CD4-positive, alpha-beta T cell treated with Interleukin-15 for 4 hours (primary cell): ENCODE results near the gene ROR2.

Experiments
- DNase-seq: peaks from one replicate; pipeline ENCODE4 v3.0.0-alpha.2; 2020; ENCODE audit warnings: low spot score

The ROR2 gene

DNA sequence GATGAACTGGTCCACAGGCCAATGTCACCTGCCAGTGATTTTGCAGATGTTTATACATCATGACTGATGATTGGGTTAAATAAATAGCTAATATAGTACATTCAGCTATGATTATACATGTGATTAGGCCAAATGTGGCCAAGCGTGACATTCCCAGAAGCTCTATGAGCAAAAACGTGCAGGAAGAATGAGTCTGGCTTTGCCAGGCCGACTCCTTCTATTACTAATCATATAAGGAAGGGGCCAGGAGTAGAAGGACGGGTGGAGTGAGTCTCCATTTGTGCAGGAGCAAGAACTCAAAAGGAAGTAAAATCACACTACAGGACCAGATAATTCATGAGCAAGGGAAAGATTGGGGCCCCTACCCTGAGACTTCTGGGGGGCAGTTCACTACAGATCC is 178.2 kb downstream of the ROR2 start:
- DNase-seq, result no peak

DNA sequence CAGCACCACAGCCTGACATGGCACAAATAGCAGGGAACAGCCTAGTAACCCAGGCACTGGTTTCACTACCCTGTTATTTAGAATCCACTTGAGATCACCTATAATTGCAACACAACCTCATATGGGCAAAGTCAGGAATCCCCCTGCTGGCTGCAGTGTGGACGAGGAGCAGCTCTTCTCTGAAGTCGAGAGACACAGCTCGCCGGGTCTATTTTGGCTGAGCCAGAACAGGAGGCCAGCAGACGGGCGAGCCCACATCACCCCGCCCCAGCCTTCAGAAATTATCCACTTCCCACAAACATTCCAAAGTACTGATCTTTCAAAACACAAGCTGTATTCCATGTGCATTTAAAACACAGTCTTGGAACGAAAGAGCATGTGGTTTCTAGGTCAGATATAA is 179.0 kb downstream of the ROR2 start:
- no peak for DNase-seq

DNA sequence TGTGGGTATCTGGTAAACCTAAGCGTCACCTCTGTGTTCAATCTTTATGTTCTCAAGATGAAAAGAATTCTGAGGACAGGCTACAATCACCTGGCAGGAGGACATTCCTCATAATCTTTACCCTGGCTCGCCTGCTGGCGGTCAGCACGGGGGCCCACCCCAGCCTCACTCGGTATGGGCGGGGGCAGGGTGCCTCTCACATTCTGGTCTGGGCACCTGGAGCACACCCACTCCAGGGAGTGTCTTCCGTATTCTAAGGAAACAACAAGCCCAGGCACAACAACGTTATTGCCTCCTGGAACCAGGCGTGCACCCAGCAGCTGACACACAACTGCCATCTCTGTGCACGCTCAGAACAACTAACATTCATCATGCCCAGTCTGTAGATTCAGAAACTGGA is 179.8 kb downstream of the ROR2 start:
- DNase-seq, result no peak

DNA sequence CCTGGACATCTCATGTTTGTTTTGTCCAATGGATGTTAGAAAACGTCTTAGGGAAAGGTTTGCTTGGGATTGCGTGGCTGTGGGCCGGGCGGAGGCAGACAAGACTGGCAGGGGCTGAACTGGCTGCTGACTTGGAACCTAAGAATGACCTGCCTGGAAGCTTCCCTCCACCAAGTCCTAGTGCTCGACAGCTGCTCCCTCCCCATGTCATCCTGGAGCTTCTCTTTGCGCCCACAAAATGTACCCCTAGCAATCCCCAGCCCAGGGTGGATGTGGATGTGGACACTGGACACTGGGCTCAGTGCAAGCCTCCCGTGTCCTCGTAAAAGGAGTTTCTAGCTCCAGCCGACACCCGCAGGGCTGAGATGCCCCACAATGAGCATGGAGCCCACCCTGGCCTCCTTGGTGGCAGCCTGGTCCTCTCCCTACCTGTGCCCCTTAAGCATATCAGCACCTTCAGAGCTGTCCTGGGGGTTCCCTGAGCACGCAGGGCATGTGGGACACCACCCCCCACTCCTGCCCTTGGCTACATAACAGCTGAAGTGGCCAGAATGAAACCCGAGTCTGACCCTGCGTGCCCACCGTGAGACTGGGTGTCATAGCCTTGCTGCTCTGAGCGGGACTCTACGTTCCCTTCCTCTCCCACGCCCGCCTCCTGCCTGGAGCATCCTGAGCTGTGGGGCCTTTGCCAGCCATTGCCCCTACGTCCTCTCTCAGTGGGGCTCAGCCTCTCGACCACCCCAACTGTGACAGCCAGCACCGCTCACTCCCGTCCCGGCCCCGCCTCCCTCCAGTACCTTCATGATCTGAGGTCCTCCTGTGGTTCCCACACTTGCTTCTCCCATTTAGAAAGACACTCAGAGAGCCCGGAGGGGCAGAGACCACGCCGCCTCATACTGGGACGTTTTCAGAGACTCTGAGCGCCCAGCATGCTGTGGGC is 180.8 kb downstream of the ROR2 start:
- DNase-seq, result no peak

DNA sequence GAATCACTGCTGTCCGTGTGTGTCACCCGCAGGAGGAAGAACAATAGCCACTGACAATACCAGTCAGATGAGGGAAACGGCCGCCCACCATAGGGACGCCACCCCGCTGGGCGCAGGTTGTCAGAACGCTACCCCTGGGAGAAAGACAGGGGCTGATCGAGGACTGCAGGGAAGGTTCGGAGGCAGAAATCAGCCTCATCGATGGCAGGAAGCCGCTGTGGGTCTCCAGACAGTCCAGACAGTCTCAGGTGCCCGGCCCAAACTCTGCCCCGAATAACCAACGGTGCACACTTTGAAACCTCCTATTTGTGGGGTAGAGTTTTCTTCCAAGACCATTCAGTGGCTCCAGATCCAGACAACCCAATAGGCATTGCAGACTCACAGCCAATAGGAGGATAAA is 181.5 kb downstream of the ROR2 start:
- DNase-seq, result no peak

DNA sequence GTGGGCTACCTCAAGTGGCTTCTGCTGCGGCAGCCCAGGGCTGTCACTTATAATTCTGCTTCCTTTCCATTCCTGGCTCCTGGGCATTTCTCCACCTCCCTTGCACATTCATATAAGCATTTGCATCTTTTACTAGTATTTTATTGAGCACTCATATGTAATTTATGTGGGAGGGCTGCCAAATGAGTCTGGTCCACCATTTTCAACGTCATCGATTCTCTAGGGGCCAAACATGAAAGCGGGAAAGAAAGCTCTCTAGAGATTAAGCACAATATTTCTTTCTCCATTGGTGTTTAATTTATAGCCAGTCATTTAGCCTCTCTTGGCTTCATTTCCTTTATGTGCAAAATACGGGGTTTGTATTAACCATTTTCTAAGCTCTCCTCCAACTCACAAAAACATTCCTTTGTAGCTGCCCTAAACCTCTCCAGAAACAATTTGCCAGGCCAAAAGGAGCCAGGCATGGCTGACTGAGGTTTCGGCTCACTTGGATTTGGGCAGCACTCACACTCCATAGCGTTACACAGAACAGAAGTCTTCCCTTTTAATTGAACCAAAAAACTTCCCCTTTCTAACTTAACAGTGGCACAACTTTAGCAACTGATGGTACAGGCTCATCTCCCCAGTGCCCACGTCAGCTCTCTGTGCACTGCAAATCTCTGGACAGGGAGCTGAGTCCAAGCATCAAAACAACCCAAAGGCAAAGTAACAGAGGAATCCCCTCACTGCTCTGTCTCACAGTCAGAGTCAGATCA is 183.5 kb downstream of the ROR2 start:
- no peak for DNase-seq

DNA sequence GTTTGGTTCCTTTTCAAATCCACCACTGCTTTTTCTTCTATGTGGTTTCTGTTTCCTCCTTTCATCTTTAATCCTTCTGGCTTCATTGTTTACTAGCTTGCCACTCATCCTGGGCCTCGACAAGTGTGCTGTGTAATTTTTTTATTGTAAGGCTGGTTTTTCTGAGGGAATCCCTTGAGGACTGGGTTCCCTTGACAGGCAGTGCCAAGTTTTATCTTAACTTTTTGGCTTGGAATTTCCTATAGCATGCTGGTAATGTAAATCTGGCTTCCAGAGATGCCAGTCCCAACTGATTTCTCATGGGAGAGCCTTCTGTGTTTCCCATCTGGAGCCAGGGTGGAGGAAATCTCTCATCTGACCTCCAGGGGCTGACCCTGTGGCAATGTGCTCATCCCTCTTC is 184.7 kb downstream of the ROR2 start:
- DNase-seq, result no peak

DNA sequence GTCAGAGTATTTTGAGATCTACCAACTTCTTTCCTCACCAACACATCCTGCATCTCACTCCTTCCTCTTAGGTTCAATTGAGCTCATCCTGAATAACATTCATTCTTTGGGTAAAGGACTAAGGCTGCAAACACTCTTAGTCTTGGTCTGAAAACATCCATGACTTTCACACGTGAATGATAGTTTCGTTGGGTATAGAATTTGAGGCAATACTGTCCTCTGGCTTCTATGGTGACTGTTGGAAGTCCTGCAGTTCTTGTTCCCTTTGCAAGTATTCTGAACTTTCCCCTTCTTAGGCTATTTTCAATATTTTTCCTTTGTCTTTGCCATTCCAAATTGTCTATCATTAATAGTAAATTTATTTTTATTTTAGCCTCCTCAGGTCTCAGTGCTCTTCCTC is 185.4 kb downstream of the ROR2 start:
- DNase-seq, result no peak

DNA sequence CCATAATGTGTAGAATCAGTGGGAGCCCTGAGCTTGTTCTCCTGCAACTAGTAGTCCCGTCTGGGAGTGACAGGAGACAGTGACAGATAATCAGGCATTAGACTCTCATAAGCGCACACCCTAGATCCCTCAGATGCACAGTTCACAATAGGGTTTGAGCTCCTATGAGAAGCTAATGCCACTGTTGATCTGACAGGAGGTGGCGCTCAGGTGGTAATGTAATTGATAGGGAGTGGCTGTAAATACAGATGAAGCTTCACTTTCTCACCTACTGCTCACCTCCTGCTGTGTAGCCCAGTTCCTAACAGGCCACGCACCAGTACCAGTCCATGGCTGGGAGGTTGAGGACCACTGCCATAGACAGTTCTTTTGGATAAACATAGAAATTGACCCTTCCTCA is 188.7 kb downstream of the ROR2 start:
- DNase-seq, result no peak

DNA sequence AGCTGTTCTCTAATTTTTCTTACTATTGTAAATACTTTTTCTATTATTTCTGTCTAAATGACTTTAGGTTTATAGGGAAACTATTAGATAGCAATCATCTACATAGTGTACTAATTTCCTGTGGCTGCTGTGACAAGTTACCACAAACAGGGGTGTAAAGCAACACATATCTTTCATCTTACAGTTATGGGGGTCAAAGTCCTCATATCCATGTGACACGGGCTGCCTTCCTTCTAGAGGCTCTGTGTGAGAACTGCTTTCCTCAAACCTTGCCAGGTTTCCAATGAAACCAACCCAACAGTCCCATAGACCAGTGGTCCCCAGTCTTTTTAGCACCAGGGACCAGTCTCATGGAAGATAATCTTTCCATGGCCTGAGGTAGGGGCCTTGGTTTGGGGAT is 189.1 kb downstream of the ROR2 start:
- no peak for DNase-seq

DNA sequence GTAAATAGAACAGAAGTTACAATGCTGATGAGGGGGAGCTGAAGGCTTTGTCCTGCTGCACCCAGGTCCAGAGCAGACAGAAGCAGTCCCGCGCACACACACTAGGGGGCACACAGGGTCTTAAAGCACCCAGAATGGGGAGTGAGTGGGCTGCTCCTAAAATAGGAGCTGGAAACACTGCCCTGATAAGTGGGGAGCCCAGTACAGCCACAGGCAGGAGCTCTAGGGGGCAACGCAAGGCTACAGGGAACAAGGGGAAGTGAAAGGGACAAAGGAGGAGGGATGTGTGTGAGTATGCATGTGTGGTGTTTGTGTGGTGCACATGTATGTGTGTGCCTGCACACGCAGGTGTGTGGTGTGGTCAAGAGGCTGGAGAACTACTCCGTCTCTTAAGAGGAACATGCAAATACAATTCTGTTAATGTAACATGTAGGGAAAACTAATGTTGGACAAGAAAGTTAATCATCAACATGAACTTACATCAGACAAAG is 191.5 kb downstream of the ROR2 start:
- peak; percentile 4 for DNase-seq

DNA sequence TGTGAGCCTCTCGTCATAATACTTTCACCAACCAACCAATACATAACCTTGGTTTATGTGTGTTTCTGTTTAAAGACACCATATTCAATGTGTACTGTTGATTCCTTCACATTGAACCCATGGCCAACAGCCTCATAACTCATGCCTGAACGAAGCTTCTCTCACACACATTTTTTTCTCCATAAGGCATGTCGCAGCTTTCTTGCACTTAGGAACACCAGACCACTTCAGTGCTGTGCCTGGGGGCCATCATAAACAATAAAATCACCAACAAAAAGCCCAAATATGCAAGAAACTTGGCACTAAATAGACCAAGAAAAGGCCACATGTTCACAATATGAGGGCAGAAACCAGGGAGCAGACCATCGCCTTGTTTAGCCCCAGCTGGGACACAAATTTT is 192.2 kb downstream of the ROR2 start:
- no peak for DNase-seq

DNA sequence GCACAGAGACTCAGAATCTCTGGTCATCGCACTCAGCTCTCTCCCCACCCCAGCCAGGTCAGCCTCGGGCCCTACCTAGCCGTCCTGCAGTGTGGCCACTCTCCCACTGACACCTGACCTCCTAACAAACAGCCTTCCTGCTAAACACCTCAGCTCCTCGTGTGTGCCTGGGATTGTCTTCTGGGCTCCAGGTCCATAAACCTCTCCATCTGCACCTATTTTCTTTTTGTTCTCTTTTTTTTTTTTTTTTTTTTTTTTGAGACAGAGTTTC is 193.6 kb downstream of the ROR2 start:
- DNase-seq, result no peak

DNA sequence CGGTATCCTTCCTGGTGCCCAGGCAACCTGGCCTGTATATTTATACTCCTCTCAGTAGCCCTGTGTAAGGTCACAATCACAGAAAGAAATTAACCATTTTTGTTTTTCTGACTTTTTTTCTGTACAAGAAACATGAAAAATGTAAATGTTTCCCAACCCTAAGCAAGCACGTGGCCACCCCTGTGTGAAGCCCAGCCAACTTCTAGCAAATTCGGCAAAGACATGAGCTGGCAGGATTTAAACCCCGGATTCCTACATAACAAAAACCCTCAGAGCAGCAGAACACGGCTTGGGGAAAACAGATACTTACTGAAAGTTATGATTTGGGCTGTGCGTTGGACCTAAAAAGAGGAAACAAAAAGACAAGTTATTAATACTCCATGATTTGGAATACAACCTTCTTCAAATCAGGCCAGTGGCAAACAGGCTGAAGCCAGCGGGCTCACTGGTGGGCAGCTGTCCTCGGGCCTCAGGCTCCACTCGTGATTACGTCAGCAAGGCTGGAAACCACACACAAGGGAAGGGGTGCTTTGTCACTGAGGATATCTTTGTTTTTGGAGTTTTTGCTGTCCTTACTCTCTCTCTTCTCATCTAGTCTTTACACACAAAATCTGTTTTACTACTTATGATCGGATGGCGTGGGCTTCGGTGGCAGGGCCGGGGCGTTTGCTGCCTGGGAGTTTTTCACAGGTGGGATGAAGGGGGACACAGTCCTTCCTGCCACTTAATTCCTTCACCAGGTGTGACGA is 194.1 kb downstream of the ROR2 start:
- DNase-seq, result no peak

DNA sequence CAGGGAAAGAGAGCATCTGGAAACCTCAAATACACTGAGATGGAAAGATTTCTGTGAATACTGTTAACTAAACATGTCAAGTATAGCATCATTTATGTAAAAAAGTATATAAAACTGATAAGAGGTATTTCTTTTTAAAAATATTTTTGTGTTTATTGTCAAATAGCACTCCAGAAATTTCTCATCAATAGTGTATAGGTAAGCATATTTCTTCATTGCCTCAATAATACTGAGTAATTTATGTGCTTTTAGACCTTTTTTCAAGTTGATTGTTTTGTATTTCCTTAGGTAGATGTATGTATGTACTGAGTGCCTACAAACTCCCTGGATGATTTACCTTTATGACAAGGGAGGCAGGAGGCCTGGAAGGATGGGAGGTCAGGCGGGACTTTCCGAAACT is 196.3 kb downstream of the ROR2 start:
- no peak for DNase-seq

DNA sequence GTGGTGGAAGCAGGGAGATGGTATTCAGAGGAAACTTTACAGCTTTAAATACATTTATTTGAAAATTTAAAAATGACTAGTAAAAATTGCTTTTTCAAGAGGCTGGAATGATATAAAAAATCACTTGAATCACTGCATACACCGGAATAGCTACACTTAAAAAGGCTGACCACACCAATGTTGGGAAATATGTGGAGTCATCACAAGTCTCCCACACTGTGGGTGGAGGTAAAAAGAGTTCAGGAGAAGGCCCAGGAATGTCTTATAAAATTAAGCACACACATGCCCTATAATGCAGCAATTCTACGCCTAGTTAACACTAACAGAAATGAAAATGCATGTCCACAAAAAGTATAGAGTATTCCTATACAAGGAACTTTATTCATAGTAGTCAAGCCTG is 198.1 kb downstream of the ROR2 start:
- DNase-seq, result no peak

DNA sequence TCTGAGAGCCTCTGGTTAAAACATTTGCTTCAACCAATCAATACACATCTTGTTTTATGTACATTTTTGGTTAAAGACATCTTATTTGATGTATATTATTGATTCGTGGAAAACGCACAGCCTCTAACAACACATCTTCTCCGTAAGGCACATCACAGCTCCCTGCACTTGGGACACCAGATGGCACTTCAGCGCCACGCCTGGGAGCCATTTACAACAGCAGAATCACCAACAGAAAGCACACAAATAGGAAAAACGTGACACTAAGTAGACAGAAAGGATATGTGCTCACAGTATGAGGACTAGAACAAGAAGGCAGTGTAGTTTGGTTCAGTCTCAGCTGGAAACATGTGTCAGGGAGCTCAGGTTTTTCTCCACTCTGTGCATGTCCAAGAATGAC is 199.7 kb downstream of the ROR2 start:
- no peak for DNase-seq

DNA sequence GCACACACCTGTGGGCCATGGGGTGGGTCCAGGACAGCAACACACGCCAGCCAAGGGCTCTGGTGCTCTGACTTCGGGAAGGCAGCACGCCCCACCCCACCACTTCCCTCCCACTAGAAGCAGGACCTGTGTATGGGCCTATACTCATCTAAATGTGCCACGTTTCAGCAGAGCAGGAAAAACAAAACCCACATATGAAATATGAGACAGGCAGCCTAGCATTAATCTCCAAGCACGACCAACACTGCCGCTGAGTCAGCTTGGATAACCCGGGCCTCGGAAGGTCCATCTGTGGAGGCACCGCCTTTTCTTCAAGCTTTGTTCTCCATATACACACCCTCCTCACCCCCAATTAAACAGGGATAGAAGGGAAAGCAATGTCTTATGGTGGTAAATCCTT is 203.1 kb downstream of the ROR2 start:
- no peak for DNase-seq

DNA sequence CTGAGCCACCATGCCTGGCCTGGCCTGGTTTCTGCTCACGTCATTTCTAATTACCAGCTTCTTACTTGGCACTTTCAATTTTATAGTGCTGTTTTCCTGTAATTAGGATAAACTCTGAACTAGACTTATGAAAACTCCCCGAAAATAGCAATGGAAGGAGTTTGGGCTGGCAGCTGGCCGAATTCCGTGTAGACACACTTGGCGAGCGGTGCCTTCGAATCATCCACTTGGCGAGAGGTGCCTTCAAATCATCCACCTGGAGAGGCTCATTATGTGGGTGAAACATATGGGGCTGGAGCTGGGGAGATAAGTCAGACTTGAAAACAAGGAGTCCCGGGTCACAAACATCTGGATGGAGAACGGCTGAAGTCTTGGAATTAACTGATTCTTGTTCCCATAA is 203.7 kb downstream of the ROR2 start:
- no peak for DNase-seq

DNA sequence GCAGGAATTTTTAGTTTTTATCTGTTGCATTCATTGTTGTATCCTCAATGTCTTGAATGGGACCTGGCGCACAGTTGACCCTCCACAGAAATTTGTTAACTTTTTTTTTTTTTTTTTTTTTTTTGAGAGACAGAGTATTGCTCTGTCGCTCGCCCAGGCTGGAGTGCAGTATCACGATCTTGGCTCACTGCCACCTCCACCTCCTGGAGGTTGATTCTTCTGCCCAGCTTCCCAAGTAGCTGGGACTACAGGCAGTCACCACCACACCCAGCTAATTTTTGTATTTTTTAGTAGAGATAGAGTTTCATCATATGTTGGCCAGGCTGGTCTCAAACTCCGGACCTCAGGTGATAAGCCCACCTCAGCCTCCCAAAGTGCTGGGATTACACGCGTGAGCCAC is 205.9 kb downstream of the ROR2 start:
- DNase-seq, result no peak

DNA sequence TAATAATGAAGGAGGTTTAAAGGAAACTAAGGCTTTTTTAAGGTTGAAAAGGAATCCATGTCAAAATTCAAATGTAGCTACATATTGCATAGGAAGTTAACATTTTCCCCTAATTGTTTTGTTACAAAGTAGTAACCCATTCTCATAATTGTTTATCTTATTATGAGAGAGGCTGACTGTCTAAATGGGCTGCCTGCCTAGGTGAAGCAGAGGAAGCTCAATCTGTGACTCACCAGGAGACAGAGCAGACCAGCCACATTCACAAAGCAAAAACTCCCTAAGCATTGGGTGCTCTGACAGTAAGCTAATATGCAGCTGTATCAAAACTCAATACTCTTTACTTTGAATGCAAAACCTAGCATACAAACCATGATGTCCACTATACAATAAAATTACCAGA is 208.5 kb downstream of the ROR2 start:
- no peak for DNase-seq

DNA sequence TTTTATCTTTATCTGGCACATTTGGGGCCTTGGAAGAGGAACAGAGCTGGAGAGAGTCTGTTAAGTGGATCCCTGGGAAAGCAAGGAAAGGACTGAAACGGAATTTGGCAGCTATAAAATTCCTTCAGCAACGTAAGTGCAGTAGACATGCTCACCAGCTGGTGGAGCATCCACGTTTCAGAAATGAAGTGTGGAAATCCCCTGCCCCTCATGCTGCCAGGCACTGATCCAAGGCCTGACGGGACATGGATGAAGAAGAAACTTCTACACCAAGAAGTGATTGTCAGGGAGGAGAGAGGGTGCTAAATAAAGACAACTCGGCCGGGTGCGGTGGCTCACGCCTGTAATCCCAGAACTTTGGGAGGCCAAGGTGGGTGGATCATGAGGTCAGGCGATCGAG is 209.3 kb downstream of the ROR2 start:
- no peak for DNase-seq
